ENCODE measurements around the gene CLDND1.

Gene CLDND1

DNA sequence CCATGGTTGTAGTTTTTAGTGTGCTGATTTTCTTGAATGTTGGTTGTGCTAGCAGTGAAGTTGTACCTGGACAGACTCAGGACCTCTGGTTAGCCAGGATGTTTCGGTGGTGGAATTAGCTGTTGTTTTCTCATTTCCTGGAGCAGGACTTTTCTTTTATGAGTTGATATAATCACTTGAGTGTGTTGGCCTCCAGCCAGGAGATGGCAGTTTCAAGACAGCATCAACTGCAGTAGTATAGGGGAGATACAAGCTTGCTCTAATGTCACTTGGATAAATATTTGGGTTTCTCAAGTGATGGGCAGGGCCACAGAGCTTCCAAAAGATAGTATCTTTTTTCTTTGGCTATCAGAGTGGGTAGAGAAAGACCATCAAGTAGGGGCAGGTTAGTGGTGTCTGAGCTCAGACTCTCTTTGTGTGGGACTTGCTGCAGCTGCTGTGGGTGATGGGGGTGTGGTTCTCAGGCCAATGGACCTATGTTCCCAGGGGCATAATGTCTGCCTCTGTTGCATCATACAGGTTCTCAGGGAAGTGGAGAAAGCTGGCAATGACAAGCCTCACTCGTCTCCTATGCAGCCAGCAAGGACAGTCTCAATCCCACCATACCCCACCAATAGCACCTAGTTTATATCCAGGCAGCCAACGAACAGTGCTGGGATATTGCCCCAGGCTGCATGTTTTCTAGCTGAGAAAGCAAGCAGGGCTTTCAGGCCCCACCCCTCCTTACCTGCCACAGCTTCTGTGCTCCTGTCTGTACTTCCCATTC, 39.8 kb downstream of the CLDND1 start:
- DNase-seq (ENCODE audit: low read depth), result no peak
- no peak for TF ChIP-seq CTCF (IDR thresholded peaks at IDR 0.05; ENCODE audit: low read length, missing control alignments)
- no peak overlapping the region for H3K4me3 ChIP-seq (replicated peaks; ENCODE audit: low read depth, low read length)

All from fibroblast of pulmonary artery (primary cell).